Stimulated activated naive CD4-positive, alpha-beta T cell (primary cell): ENCODE data around the gene CKM.
"Not testable (repeated sequence)": the region's sequence is repeated elsewhere in the genome, so short reads cannot be mapped to it uniquely, and the experiment has no call there.

ENCODE experiments used
- DNase-seq, 6 experiments: peaks; one replicate each; lab custom pipeline; 2025; lab: John Stamatoyannopoulos, UW

The CKM gene

GRCh38 chr19:45349126-45349415 lies 26.4 kb upstream of the CKM start:
- DNase-seq = no peak

- DNase-seq = no peak
These were observed 25.9 kb upstream of the CKM start for GRCh38 chr19:45348367-45349125.

GRCh38 chr19:45347570-45348366 lies 25.1 kb upstream of the CKM start:
- DNase-seq = no peak

- no peak for DNase-seq
These were observed 23.8 kb upstream of the CKM start for GRCh38 chr19:45346449-45346848.

GRCh38 chr19:45345506-45345860 lies 22.8 kb upstream of the CKM start:
- no peak for DNase-seq

- no peak for DNase-seq
These were observed 22.2 kb upstream of the CKM start for GRCh38 chr19:45344621-45345505.

GRCh38 chr19:45342911-45343310 lies 20.2 kb upstream of the CKM start:
- DNase-seq = no peak

- DNase-seq = no peak
These were observed 18.3 kb upstream of the CKM start for GRCh38 chr19:45340899-45341453.

- peak in 5 of 6 experiments; percentile 13 to 31 (median 28) for DNase-seq
These were observed 17.7 kb upstream of the CKM start, which contains the start of gene KLC3 for GRCh38 chr19:45340232-45340898. Gene KLC3, plus strand, starts transcription at chr19:45340750. Its CDS starts 4,792 bp downstream, at chr19:45345542.

- DNase-seq = no peak
These were observed 17.0 kb upstream of the CKM start for GRCh38 chr19:45339629-45340028.

- no peak for DNase-seq
These were observed 14.1 kb upstream of the CKM start for GRCh38 chr19:45336696-45337251.

- DNase-seq = not testable (repeated sequence)
These were observed 12.2 kb upstream of the CKM start for GRCh38 chr19:45334881-45335280.

- DNase-seq = no peak
These were observed 11.1 kb upstream of the CKM start for GRCh38 chr19:45333609-45334303.

GRCh38 chr19:45331411-45331810 lies 8.7 kb upstream of the CKM start:
- no peak for DNase-seq

GRCh38 chr19:45327404-45328143 lies 4.9 kb upstream of the CKM start:
- DNase-seq = no peak

- DNase-seq = no peak
These were observed 1.8 kb upstream of the CKM start for GRCh38 chr19:45324349-45324907.

GRCh38 chr19:45323671-45324081 lies 1.0 kb upstream of the CKM start:
- no peak for DNase-seq

- DNase-seq = no peak
These were observed 364 bp downstream of the CKM start for GRCh38 chr19:45322311-45322710.

- DNase-seq = no peak
These were observed 827 bp downstream of the CKM start for GRCh38 chr19:45321848-45322247.
